Hepatocyte (in vitro differentiated cells): Measurements from ENCODE around the gene SLC35A5.

Experiments
- CTCF ChIP-seq: fragments of 200-600 bp; sonication (generic); IDR thresholded peaks from 2 replicates; pipeline ENCODE4 v1.5.1; 2016; ENCODE audit warnings: antibody characterized with exemption, mild to moderate bottlenecking; ENCODE audit not compliant: poor library complexity
- EZH2 ChIP-seq: fragments of 200-600 bp; sonication (generic); IDR thresholded peaks from 2 replicates; pipeline ENCODE4 v1.6.1; 2016; ENCODE audit warnings: antibody characterized with exemption, mild to moderate bottlenecking, borderline replicate concordance
- EZH2phosphoT487 ChIP-seq: fragments of 200-600 bp; sonication (generic); IDR thresholded peaks from one replicate; pipeline ENCODE4 v1.6.1; 2018; ENCODE audit warnings: antibody characterized with exemption, mild to moderate bottlenecking, low read depth, moderate library complexity; ENCODE audit not compliant: unreplicated experiment, severe bottlenecking

GRCh38 chr3:112514527-112515128 is 47.2 kb upstream of the SLC35A5 start:
- no peak for TF ChIP-seq CTCF
- no peak for TF ChIP-seq EZH2
- no peak for TF ChIP-seq EZH2phosphoT487
